Measurements from ENCODE around the gene TSHR.
A peak's percentile ranks its signal among the peaks of the same experiment; 100 is the strongest.

The TSHR gene

DNA sequence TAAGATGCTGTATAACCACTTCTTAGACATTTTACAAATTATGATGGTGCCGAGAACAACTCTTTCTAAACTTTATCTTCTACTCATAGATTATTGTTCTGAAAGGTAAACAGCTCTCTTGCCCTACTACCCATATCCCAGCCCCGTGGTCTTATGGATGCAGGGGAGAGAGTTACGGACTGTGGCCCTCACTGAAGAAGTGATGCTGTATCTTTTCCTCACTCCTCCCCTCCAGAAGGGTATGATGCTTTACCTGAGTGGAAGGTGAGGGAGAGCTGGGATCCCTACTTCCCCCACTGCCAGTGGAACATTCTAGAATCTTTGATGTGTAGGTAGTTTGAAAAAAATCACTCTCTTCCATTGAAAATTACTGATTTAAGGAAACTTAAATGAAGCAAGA is 3.5 kb downstream of the TSHR start:
- no peak for TF ChIP-seq POLR2A (IDR thresholded peaks at IDR 0.05; ENCODE audit: low read depth, low read length)
- FAIRE-seq (no peak), DNase-seq (ENCODE audit: insufficient read length, low spot score) (no peak)

- FAIRE-seq (no peak), DNase-seq (ENCODE audit: insufficient read length, low spot score) (no peak)
- TF ChIP-seq POLR2A (IDR thresholded peaks at IDR 0.05; ENCODE audit: low read depth, low read length), result no peak
Measured at GRCh38 chr14:80959496-80959895, 4.1 kb downstream of the TSHR start.

DNA sequence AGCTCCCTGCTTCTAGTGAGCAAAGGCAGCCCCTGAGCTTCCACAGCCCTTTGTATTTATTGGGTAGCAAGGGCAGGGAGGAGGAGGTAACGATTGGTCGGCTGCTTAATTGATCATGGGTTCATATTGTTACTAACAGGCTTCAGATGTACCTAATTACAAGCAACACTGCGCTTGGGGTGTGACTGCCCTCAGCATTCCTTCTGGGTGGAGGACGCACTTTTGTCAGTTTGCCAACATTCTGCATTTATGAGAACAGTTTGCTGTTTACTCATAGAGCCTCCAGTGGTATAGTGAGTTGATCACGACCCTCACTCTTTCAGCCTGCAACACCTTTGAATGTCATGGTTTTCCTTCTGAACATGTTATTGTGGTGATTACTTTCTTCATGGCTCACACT is 9.6 kb downstream of the TSHR start:
- FAIRE-seq (no peak), DNase-seq (ENCODE audit: insufficient read length, low spot score) (no peak)
- no peak for TF ChIP-seq POLR2A (IDR thresholded peaks at IDR 0.05; ENCODE audit: low read depth, low read length)

GRCh38 chr14:80973931-80974641 is 18.7 kb downstream of the TSHR start:
- TF ChIP-seq POLR2A (IDR thresholded peaks at IDR 0.05; ENCODE audit: low read depth, low read length), result no peak
- no peak for DNase-seq (ENCODE audit: insufficient read length, low spot score)
- FAIRE-seq, result no peak

- no peak for TF ChIP-seq POLR2A (IDR thresholded peaks at IDR 0.05; ENCODE audit: low read depth, low read length)
- FAIRE-seq (no peak), DNase-seq (ENCODE audit: insufficient read length, low spot score) (no peak)
Measured at GRCh38 chr14:80974679-80975078, 19.3 kb downstream of the TSHR start.

DNA sequence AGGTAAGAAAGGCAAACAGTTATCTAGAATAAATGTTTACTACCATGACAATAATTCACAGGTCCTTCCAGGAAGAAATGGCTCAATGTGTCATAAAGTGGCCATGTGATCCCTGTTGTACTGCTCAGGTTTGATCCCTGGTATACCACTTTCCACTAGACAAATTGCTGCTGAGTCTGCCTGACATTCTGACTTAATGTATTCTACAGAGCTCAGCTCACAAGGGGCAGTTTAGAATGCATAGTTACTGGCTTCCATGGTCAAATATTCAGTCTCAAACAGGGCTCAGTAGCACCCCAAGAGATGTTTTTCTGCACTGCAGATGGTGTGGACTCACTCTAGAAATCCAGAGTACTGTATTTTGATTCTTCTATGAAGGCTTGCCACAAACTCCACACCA is 21.8 kb downstream of the TSHR start:
- no peak for DNase-seq (ENCODE audit: insufficient read length, low spot score)
- FAIRE-seq, result no peak
- no peak for TF ChIP-seq POLR2A (IDR thresholded peaks at IDR 0.05; ENCODE audit: low read depth, low read length)

- no peak for FAIRE-seq
- no peak for TF ChIP-seq POLR2A (IDR thresholded peaks at IDR 0.05; ENCODE audit: low read depth, low read length)
- no peak for DNase-seq (ENCODE audit: insufficient read length, low spot score)
Measured at GRCh38 chr14:80978403-80978802, 23.0 kb downstream of the TSHR start.

DNA sequence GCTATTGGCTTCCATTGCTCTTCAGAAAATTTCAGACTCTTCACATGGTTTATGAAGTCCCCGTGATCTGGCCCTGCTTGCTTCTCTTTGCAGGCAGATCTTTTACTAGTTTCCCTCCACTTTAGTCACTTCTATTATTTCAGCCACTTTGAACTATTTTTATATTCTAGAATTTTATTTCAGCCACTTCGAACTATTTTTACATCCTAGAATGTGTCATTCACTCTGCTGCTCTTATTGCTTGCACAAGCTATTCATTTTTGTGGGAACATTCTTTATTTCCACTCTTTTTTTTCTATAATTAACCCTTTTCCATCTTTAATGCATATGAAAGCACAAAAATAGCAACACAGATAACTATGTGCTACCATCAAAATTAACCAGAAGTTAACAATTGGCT is 24.5 kb downstream of the TSHR start:
- no peak for TF ChIP-seq POLR2A (IDR thresholded peaks at IDR 0.05; ENCODE audit: low read depth, low read length)
- DNase-seq (ENCODE audit: insufficient read length, low spot score) (no peak), FAIRE-seq (no peak)

DNA sequence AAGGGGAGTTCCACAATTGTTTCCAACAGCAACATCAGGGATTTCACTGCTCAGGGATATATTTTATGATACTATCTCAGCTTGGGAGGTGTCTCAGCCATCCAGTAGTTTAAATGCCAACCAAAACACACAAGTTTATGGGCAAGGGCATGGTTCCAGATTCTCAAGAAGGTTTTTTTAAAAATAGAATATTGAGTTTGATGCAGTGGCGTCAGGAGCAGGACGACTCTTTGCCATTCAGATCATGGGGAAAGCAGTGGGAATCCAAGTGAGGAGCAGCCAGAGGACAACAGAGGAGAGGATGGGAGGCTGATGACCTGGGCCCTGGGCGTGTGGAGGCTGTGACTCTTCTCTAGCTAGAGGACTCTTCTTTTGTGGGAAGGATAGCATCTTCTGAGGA is 25.7 kb downstream of the TSHR start:
- DNase-seq (ENCODE audit: insufficient read length, low spot score) (no peak), FAIRE-seq (no peak)
- no peak for TF ChIP-seq POLR2A (IDR thresholded peaks at IDR 0.05; ENCODE audit: low read depth, low read length)

- DNase-seq (ENCODE audit: insufficient read length, low spot score) (no peak), FAIRE-seq (no peak)
- TF ChIP-seq POLR2A (IDR thresholded peaks at IDR 0.05; ENCODE audit: low read depth, low read length), result no peak
Measured at GRCh38 chr14:80981673-80982072, 26.3 kb downstream of the TSHR start.

- TF ChIP-seq POLR2A (IDR thresholded peaks at IDR 0.05; ENCODE audit: low read depth, low read length), result no peak
- no peak for FAIRE-seq
- no peak for DNase-seq (ENCODE audit: insufficient read length, low spot score)
Measured at GRCh38 chr14:80982711-80983110, 27.3 kb downstream of the TSHR start.

DNA sequence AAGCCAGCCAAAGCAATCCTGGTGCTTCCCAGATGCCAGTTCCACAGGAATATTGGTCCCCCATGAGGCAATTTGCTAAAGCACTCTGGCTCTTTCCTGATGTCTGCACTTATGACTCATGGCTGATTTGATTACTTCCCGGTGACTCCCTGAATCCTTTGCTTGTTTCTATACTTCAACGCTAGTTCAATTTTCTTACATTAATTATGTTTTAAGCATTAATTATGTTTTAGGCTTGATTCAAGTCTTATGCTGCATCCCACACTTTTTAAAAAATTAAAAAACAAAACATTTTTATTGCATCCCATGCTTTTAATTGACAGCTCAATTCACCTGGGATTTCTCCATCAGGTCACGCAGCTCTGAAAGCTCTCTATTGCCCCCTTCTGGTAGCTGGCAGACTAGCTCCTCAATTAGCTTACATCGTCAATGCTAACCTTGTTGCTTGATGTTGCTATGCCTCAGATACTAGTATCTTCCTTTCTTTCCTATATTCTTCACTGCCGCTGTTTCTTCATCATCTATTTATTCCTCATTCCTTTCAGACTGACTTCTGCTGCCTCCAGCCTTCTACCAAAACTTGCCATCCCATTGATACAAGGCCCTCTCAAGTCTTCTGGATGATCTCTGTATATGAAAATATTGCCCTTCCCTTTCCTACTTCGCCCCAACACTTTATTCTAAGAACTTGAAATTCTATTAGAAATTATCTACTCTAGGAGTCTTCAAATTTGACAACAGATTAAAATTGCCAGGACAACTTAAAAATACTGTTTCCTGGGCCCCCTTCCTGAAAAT is 32.0 kb downstream of the TSHR start:
- DNase-seq (ENCODE audit: insufficient read length, low spot score) (peak; percentile 15), FAIRE-seq (no peak)
- no peak for TF ChIP-seq POLR2A (IDR thresholded peaks at IDR 0.05; ENCODE audit: low read depth, low read length)

DNA sequence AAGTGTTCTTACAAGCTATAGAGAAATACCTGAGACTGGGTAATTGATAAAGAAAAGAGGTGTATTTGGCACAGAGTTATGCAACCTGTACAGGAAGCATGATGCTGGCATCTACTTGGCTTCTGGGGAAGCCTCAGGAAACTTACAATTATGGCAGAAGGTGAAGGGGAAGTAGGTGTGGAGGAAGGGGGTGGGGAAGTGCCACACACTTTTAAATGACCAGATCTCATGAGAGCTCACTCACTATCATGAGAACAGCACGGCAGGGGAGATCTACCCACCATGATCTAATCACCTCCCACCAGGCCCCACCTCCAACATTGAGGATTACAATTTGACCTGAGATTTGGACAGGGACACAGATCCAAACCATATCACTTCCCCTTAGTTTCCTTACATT is 32.8 kb downstream of the TSHR start:
- no peak for DNase-seq (ENCODE audit: insufficient read length, low spot score)
- FAIRE-seq, result no peak
- TF ChIP-seq POLR2A (IDR thresholded peaks at IDR 0.05; ENCODE audit: low read depth, low read length), result no peak

DNA sequence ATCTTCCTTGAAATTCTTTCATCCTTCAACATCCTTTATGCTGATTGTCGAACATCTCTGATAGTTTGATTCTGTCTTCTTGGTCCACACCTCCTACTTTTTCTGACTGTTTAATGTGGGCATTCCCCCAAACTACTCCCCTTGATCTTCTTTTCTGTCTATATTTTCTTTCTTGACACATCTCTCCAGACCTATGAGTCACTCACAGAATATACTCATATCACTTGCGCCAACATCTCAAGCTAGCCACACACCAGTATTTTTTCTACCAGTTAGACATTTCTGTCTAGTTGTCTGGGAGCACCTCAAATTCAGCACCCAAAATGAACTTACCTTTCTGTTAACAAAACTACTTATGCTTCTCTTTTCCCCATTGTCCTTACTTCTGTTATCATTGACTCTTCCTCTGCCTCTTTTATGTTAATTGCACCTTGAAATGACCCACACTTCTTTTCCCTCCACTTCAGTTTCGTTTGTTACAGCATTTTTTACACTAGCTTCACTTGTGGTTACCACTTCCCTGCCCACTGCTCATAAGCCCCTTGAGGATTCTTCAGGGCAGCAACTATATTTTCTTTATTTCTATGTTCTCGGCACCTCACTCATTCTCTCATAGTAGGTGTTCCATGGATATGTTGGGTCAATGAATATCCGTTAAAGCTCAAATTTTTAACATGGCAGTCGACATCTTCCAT is 33.5 kb downstream of the TSHR start:
- FAIRE-seq, result no peak
- no peak for DNase-seq (ENCODE audit: insufficient read length, low spot score)
- TF ChIP-seq POLR2A (IDR thresholded peaks at IDR 0.05; ENCODE audit: low read depth, low read length), result no peak

Data from H54 (cell line).